NCI-H774 (cell line): Measurements from ENCODE around the gene SUGCT.
A peak's percentile ranks its signal among the peaks of the same experiment; 100 is the strongest.
"Not testable (repeated sequence)": the region's sequence is repeated elsewhere in the genome, so short reads cannot be mapped to it uniquely, and the experiment has no call there.

Experiments
- DNase-seq: peaks from one replicate; lab custom pipeline; 2025; lab: John Stamatoyannopoulos, UW

Gene SUGCT

DNA sequence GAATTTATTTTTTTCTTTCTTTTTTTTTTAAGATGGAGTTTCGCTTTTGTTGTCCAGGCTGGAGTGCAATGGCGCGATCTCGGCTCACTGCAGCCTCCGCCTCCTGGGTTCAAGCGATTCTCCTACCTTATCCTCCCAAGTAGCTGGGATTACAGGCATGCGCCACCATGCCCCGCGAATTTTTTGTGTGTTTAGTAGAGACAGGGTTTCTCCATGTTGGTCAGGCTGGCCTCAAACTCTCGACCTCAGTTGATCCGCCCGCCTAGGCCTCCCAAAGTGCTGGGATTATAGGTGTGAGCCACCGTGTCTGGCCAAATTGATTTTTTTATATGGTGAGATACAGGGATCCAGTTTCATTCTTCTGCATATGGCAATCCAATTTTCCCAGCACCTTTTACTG, 5.1 kb downstream of the SUGCT start:
- DNase-seq = not testable (repeated sequence)

DNA sequence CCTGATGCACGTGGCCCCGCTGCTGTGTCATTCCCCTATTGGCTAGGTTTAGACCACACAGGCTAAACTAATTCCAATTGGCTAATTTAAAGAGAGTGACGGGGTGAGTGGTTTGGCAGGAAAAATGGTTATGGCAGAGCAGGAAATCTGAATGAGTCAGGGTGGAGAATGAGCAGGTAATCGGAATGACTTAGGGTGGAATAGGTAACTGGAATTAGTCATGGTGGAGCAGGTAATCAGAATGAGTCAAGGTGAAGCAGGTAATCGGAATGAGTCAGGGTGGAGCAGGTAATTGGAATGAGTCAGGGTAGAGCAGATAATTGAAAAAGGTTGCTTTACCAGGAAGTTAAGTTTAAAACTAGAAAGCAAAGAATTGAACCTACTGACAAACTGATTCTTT, 7.1 kb downstream of the SUGCT start:
- not testable (repeated sequence) for DNase-seq

DNA sequence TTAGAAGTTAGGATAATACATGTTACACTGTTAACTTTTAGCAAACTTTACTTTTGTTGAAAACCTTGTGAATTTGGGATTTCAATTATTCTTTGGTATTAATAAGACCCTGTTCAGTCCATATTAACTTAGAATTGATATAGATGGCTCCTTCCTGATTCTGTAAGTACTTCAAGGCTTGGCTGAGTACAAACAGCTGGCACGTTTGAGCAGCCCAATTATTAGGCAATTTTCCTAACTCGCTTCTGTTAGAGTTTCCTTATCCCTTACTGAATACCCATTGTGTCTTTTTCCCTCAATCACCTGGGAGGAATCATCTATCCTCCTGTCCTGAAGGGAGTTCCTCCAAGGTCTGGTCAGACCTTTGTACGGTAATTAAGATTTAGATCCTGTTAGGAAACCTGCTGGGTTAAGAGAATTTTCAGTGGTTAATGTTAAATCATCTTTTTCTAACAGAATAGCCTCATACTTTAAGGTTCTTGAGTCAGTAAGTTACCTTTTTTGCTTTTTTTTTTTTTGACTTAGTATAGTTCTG, 10.9 kb downstream of the SUGCT start:
- not testable (repeated sequence) for DNase-seq

DNA sequence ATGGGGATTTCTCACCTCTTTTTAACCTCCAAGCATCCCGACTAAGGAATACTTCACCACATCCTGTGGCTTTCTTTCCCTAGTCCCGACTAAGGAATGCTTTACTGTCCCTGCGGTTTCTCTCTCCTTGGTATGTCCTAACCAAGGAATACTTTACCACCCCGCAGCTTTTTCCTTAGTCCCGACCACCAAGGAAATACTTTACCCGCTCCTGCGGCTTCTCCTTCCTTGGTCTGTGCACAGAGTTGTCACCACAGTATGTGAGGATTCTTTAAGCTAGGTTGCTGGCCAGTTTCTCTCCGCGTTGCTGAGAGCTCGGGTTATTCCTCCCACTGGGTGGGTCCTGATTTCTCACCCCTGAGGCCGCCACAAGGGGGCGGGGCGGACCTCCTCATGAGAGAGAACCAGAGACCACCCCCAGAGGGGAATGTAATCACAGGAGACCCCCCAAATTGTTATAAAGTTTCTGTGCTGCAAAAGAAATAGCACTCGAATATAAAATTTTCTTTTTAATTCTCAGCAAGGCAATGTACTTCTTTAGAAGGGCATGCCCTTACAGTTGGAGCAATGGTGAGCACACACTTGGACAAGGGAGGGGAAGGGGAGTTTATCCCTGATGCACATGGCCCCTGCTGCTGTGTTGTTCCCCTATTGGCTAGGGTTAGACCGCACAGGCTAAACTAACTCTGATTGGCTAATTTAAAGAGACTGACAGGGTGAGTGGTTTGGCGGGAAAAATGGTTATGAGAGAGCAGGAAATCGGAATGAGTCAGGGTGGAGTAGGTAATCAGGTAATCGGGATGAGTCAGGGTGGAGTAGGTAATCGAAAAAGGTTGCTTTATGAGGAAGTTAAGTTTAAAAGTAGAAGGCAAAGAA, 12.8 kb downstream of the SUGCT start:
- no peak for DNase-seq

DNA sequence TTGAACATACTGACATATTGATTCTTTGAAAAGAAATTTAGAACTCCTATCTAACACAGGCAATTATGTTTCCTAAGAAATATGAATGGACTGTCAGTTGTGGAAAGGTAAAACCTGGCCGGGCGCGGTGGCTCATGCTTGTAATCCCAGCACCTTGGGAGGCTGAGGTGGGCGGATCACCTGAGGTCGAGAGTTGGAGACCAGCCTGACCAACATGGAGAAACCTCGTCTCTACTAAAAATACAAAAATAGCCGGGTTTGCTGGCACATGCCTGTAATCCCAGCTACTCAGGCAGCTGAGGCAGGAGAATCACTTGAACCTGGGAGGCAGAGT, 13.4 kb downstream of the SUGCT start:
- not testable (repeated sequence) for DNase-seq

DNA sequence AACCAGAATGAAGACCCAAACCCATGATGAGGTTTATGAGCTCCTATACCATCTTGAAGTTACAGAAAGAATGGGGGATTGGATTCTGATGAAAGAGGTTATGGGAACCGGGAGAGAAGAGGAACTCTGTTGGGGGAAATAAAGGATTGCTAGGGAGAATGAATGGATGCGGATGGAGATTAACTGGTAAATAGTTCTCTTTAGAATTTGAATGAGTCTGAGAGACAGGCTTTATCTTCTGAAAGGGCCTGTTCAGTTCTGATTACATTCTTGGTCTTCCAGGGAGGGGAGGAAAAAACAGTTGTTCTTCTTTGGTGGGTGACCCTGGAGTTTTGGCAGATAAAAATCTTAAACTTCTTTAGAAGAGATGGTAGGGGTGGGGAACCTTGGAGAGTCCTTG, 13.9 kb downstream of the SUGCT start:
- no peak for DNase-seq

DNA sequence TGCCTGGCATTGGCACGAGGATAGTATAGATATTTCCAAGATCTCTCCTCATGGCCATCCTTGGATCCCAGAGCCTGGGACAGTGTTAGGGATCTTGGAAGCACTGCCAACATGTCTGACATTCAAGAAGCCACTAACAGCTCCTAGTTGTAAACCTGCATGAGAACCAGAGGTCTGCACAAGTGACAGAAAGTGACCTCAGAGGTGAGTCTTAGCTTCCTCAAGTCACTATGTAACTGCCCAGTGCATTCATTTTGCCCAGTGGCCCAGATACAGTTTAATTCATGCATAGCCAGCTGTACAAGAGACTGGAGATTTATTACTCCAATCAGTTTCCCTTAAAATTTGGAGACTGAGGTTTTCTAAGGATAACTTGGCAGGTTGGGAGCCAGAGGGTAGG, 16.7 kb downstream of the SUGCT start:
- DNase-seq = no peak

DNA sequence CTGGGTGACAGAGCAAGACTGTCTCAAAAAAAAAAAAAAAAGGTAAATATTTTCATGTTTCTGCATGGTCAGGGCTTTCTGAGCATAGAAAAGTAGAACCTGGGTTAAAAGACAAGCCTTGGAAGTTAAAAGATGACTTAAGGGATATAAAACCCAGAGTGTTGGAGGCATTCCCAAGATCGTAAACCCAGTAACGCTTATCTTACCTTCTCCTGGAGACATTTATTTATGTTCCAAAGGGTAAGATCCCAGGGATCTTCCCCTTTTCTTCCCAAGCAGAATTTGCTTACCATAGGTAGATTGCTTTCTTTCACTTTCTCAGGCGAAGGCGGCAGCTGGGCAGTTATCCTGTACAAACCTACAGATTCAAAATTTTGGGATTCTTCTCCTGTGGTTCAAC, 22.2 kb downstream of the SUGCT start:
- DNase-seq = no peak

DNA sequence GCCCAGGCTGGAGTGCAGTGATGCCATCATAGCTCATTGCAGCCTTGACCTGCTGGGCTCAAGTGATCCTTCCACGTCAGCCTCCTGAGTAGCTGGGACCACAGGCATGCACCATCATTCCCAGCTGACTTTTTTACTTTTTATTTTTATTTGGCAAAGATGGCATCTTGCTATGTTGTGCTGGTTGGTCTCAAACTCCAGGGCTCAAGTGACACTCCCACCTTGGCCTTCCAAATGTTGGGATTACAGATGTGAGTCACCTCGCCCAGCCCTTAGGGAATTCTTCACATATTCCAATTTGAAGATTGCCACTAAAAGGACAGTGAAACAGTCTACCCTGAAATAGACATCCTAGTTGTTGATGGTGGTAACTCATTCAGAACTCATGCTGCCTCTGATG, 27.7 kb downstream of the SUGCT start:
- DNase-seq = no peak

DNA sequence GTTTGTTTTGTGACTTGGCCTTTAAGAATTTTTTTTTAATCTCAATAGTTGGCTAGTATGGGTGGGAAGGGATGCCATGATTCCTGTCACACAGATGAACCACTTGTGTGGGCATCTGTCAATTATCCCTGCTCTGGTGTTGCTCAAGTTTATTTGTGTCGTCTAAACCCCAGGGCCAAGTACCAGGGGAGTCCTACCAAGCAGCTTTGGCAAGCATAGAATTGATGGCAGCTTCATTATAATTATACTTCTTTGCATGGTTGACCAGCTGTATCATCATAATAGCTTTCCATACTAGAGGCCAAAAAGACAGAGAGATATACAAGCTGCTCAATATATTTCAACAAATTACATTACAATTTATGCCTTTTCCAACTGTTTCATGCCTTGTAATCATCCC, 30.4 kb downstream of the SUGCT start:
- no peak for DNase-seq

DNA sequence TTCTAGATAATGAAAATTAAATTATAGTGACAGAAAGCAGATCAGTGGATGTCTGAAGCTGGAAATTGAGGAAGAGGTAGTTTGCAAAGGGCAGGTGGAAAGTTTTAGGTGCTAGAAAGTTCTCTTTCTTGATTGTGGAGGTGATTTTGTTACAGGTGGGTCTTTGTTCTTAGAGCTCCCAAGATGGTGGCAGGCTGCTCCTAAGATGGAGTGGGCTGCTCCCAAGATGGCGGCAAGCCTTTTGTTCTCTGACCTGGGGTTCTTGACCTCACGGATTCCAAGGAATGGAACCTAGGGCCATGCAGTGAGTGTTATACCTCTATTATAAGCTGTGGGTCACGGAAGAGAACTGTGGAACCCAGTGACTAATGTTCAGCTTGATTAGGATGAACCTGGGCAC, 32.5 kb downstream of the SUGCT start:
- DNase-seq = no peak

DNA sequence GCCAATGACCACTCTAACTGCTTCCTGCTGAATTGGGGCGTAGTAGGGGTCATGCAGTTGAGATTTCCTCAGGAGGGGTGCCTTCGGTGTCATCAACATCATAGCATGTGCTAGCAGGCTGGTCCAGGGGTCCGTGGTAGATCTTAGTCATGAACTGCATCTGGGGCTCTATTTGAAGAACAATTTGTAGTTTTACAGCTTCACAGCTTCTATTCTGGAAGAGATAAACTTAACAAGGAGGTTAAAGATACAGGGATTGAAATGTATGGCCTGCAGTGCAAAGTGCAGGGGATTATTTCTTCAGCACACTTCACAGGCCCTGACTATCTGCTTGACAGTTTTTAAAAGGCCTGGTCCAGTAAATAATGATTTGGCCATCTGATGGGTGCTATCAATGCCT, 33.5 kb downstream of the SUGCT start:
- not testable (repeated sequence) for DNase-seq

DNA sequence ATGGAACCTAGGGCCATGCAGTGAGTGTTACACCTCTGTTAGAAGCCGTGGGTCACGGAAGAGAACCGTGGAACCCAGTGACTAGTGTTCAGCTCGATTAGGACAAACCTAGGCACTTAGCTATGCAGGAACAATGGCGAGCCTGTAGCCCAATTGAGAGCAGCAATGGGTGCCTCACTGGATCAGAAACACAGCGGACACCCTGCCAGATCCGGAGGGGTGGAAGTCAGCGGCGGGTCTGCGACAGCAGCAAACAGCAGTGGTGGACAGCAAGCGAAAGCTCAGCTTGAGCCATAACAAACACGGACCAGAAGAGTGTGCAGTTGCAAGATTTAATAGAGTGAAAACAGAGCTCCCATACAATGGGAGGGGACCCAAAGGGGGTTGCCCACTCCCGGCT, 38.3 kb downstream of the SUGCT start:
- DNase-seq = peak; percentile 17

DNA sequence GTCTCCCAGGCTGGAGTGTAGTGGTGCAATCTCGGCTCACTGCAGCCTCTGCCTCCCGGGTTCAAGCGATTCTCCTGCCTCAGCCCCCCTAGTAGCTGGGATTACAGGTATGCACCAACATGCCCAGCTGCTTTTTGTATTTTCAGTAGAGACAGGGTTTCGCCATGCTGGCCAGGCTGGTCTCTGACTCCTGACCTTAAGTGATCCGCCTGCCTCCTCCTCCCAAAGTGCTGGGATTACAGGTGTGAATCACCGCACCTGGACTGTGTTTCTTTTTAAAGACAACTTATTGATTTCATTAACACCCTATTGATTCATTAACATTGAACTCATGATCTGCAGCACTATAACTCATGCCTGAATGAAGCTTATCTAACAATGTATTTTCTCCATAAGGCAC, 40.5 kb downstream of the SUGCT start:
- DNase-seq = not testable (repeated sequence)

DNA sequence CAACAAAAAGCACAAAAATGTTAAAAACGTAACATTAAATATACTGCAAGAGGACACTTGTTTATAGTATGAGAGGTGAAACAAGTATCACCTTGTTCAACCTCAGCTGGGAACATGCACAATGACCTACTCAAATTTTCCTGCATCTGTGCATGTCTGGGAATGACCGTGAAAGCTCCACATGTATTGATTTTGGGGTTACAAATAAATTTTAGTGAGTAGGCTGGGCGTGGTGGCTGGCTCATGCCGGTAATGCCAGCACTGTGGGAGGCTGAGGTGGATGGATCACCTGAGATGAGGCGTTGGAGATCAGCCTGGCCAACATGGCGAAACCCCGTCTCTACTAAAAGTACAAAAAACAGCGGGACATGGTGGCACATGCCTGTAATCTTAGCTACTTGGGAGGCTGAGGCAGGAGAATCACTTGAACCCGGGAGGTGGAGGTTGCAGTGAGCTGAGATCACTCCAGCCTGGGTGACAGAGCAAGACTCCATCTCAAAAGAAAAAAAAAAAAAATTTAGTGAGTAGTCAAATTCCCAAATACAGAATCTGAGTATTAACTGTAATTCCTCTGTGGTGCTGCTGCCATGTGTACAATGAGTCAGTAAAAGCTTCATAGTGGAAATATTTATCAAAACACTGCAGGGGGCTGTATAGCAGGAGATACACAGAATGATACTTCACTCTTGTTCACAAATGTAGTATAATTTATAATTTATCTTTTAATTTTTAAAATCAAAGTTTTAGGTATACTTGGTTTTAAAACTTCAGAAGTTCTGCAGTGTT, 41.1 kb downstream of the SUGCT start:
- no peak for DNase-seq

DNA sequence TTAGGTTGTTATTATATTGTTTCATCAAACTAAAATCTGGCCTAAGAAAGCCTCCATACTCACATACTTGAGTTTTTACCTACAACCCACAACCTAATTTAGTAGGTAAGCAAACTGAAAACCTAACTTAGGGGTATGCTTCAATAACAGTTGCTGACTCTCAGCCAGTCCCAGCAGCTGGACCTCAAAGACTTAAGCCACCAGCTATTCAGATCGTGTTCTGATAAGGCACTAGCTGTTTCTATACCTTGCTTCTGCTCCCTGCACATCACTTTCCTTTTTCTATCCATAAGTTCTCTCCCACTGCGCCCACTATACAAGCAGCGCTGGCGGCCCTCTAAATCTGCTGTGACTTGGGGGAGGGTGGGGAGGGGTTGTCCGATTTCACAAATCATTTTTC, 42.3 kb downstream of the SUGCT start:
- no peak for DNase-seq

DNA sequence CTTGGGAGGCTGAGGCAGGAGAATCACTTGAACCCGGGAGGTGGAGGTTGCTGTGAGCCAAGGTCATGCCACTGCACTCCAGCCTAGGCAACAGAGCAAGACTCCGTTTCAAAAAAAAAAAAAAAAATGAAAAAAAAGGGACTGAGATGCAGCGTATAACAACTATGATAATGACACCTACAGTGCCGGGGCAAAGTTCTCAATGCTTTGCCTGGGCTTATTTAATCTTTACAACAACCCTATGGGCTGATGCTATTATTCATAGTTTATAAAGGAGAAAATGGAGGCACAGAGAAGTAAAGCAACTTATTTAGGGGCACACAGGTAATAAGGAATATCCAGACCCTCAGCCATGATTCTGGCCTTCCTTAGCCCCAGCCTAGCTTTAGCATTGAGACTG, 47.6 kb downstream of the SUGCT start:
- DNase-seq = no peak

DNA sequence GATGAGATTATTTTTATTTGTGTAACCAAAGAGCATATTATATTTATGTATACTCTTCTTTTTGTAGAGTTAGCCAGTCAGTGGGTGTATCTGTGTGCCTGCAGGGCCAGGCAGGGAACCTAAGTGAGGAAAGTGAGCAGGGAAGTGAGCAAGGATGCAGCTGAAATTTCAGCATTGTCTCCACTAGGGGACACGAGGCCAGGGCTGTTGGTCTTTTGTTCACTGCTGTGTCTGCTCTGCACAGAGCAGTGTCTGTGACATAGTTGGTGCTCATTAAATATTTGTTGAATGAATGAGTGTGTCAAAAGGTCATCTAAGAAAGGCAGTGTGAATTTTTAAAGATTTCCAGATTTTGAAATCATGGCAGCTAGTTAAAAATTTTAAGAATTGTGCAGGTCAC, 51.8 kb downstream of the SUGCT start:
- DNase-seq = no peak

DNA sequence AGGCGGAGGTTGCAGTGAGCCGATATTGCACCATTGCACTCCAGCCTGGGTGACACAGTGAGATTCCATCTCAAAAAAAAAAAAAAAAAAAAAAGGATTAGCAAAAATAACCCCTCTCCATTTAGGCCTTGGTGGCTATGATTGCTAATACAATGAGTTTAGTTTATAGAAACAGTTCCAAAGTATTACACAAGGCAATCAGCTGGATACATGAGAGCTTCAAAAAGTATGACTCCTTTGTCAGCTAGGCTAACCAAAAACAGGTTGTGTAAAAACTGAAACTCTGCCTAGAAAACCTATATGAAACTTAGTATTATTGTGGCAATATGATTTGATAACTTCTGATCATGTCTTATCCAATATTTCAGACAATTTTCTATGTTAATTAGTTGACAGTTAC, 57.2 kb downstream of the SUGCT start:
- DNase-seq = no peak

DNA sequence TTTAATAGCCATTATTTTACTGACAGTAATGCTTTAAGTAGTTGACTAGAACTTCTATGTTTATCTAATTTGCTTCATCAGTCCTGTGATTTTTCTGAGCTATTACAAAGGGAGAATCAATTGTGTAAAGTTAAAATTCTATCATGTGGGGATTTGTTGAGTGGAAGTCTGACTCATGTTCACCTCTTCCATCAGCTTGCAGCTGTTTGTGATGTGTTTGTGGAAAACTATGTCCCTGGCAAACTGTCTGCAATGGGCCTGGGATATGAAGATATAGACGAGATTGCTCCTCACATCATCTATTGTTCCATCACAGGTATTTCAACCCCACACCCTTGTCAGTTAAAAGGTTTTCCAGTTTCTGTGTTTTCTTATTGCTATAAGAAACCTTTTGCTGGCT, 59.9 kb downstream of the SUGCT start:
- DNase-seq = no peak

DNA sequence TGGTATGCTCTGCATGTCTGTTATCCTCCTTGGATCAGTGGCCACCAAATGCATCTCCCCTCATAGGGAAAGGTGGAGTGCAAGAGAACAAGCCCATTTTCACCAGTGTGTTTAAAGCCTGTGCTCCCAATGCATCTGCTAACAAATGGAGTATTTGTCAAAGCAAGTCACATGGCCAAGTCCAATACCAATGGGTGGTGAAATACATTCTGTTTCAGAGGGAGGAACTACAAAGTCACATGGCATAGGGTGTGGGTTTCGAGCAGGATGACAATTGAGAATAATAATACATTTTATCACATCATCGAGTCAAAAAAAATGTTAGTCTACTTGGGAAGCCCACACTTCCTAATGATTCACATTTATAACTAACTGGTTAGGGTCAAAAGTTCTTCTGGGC, 62.7 kb downstream of the SUGCT start:
- DNase-seq = no peak

DNA sequence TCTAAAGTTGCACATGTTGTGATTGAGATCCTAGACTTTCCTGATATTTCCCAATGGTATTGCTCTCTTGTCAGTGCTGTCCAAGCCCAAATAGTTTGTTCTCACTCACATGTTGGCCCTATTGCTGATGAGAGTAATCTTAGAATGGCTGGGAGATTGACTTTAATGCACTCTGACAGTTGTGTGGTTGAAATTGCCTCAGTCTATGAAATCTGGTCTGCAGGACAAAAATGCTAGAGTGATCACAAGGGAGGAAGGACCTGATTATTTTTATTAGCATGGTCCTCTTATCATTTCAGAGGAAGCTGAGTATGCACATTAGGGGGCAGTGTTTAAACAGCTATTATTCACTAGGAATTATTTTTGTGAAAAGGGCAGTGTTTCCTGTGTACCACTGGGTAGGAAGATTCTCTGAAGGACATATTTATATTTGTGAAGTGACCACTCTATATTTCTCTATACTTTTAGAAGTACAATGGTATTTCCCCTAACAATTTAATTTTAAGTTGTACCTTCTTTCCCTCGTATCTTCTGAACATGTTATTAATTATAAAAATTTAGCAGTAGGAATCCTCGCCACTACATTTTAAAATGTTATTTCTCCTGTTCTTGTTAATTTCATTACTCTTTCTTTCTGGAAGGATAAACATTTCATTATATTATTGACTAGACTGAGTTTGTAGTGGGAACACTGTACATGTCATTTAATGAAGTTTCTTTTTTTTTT, 64.4 kb downstream of the SUGCT start:
- no peak for DNase-seq

DNA sequence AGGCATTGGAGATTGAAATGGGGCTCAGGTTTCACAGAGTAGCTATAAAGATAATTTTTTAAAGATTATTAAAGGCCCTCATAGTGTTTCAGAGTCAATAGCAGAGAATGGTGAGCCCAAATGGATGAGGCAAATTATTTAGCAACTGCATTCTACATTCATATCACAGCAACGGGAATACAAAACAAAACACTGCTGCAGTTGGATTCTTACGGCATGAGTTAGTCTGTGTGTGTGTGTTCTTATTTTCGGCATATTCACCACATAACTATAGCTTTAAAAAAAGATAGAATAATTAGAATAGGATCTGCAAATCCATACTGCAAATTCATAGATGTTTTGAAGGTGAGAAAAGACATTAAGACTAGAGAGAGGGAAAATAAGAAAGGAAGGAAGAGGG, 66.0 kb downstream of the SUGCT start:
- no peak for DNase-seq
